Activated naive CD4-positive, alpha-beta T cell treated with anti-CD3 and anti-CD28 coated beads, Interleukin-2, amount 50 U/mL, for 24 hours (primary cell): Measurements from ENCODE around the gene FGF14.

Source experiments
- H3K27ac Mint-ChIP-seq: one replicate; pipeline ENCODE4 v1.8.0; 2021; ENCODE audit warnings: mild to moderate bottlenecking, mixed read lengths
- H3K27me3 Mint-ChIP-seq: one replicate; pipeline ENCODE4 v1.8.0; 2021; ENCODE audit warnings: mixed read lengths
- H3K36me3 Mint-ChIP-seq: one replicate; pipeline ENCODE4 v1.8.0; 2021; ENCODE audit warnings: mixed read lengths
- H3K4me1 Mint-ChIP-seq: one replicate; pipeline ENCODE4 v1.8.0; 2021; ENCODE audit warnings: mixed read lengths
- H3K4me3 Mint-ChIP-seq: one replicate; pipeline ENCODE4 v1.8.0; 2021; ENCODE audit warnings: mild to moderate bottlenecking, mixed read lengths
- H3K9me3 Mint-ChIP-seq: one replicate; pipeline ENCODE4 v1.8.0; 2021; ENCODE audit warnings: mixed read lengths

FGF14 gene

GRCh38 chr13:101977475-101977874 is 424.4 kb downstream of the FGF14 start:
- H3K27me3 Mint-ChIP-seq = peaks cover 9% of the 10 kb centered on the region
- no peaks in the 10 kb centered on the region for H3K4me1 Mint-ChIP-seq
- no peak overlapping the region for H3K27ac Mint-ChIP-seq
- no peaks in the 10 kb centered on the region for H3K36me3 Mint-ChIP-seq
- no peaks in the 10 kb centered on the region for H3K9me3 Mint-ChIP-seq
- no peak overlapping the region for H3K4me3 Mint-ChIP-seq

DNA sequence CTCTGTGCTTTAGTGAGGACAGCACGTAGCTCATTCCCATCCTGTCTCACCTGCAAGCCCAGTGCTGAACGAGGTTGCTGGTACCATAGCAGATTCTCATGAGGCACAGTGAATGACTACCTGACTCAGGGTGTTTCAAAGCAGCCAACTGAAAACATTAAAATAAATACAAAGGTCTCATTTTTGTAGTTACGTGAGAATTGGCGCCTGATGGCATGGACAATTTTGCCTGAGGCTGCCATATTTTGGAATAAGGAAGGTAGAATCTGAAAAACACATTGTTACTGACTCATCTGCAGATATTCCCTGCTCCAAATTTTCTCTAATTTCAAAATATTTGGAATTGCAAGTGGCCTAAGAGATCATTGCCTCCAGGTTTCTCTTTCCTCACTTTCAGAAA is 429.7 kb downstream of the FGF14 start:
- Mint-ChIP-seq H3K4me1 (no peaks in the 10 kb centered on the region), H3K36me3 (no peaks in the 10 kb centered on the region), H3K27ac (no peak overlapping the region), H3K9me3 (no peaks in the 10 kb centered on the region), H3K27me3 (peaks cover 3% of the 10 kb centered on the region), H3K4me3 (no peak overlapping the region)

DNA sequence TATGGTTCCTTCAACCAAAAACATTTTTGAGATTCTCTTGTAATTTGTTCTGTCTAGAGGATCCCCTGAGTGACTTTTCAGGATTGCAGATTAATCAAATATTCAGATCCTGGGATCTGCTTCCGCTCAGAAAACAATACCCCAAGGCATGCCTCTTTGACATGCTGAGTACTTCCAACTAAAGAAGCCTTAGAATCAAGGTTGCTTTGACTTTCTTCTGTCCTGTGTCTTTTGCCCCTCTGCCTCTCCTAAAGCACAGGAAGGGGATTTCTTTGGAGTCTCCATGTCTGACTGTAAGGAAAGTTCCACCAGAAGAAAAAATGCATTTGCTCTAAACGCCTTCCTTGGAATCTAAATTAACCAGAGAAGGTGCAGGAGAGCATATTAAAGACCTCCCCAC is 431.5 kb downstream of the FGF14 start:
- peaks cover 5% of the 10 kb centered on the region for H3K27me3 Mint-ChIP-seq
- H3K4me3 Mint-ChIP-seq = no peak overlapping the region
- no peaks in the 10 kb centered on the region for H3K4me1 Mint-ChIP-seq
- no peaks in the 10 kb centered on the region for H3K9me3 Mint-ChIP-seq
- no peak overlapping the region for H3K27ac Mint-ChIP-seq
- no peaks in the 10 kb centered on the region for H3K36me3 Mint-ChIP-seq

GRCh38 chr13:101967781-101968180 is 434.1 kb downstream of the FGF14 start:
- Mint-ChIP-seq H3K4me3 (no peak overlapping the region), H3K9me3 (no peaks in the 10 kb centered on the region), H3K4me1 (no peaks in the 10 kb centered on the region), H3K36me3 (no peaks in the 10 kb centered on the region), H3K27me3 (peaks cover 4% of the 10 kb centered on the region), H3K27ac (no peak overlapping the region)

- no peaks in the 10 kb centered on the region for H3K4me1 Mint-ChIP-seq
- no peaks in the 10 kb centered on the region for H3K36me3 Mint-ChIP-seq
- H3K4me3 Mint-ChIP-seq = no peak overlapping the region
Observed at GRCh38 chr13:101967216-101967615, 434.6 kb downstream of the FGF14 start.

DNA sequence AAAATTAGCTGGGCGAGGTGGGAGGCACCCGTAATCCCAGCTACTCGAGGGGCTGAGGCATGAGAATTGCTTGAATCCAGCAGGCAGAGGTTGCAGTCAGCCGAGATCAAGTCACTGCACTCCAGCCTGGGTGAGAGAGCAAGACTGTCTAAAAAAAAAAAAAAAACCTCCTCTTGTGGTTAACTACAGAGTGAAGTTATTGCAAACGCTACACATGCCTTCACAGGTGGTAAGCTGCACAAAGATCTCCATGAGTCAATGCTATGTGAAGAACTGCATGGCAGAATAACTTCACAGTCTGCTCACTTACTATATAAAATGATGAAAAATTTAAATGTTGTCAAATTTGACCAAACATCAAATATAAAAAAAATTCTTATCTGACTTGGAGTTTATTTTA is 436.8 kb downstream of the FGF14 start:
- no peaks in the 10 kb centered on the region for H3K9me3 Mint-ChIP-seq
- H3K36me3 Mint-ChIP-seq = no peaks in the 10 kb centered on the region
- H3K4me1 Mint-ChIP-seq = no peaks in the 10 kb centered on the region

More at GRCh38 chr13:101967216-101967615, 434.6 kb downstream of the FGF14 start:
- Mint-ChIP-seq H3K27me3 (peaks cover 4% of the 10 kb centered on the region), H3K9me3 (no peaks in the 10 kb centered on the region), H3K27ac (no peak overlapping the region)

DNA sequence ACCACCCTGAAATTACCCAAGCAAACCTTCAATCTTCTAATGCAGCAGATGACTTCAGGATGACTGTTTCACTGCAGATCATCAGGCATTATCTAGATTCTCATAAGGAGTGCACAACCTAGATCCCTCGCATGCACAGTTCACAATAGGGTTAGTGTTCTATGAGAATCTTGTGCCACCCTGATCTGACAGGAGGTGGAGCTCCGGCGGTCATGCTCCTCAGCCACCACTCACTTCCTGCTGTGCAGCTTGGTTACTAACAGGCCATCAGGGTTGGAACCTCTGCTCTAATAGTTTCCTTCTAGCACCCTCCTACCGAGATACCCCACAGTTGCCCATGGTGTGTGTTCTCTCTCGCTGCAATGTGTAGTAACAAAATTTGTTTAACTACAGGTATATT is 442.8 kb downstream of the FGF14 start:
- no peaks in the 10 kb centered on the region for H3K36me3 Mint-ChIP-seq
- H3K4me1 Mint-ChIP-seq = no peaks in the 10 kb centered on the region
- H3K27me3 Mint-ChIP-seq = no peaks in the 10 kb centered on the region
- no peak overlapping the region for H3K4me3 Mint-ChIP-seq
- no peak overlapping the region for H3K27ac Mint-ChIP-seq
- no peaks in the 10 kb centered on the region for H3K9me3 Mint-ChIP-seq

More for the DNA sequence above, 436.8 kb downstream of the FGF14 start:
- Mint-ChIP-seq H3K27ac (no peak overlapping the region), H3K4me3 (no peak overlapping the region), H3K27me3 (peaks cover 4% of the 10 kb centered on the region)

DNA sequence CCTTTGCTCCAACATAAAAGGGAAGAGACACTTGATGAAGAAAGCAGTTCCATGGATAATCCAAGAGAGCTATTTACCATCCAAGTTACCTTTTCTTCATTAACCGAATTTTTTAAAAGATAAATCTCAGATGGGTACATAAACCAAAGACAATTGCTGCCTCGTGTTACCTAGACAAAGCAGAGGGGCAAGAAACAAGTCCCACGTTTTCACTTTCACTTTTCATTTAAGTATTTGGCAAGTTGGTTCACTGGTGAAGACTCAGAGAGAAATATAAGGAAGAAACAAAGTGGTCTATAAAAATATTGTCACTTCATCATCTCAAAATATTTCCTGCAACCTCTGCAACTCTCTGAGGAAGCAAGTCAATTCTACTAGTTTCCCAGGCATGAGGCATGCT is 446.1 kb downstream of the FGF14 start:
- Mint-ChIP-seq H3K27me3 (no peaks in the 10 kb centered on the region), H3K27ac (no peak overlapping the region), H3K4me3 (no peak overlapping the region), H3K4me1 (no peaks in the 10 kb centered on the region), H3K36me3 (no peaks in the 10 kb centered on the region), H3K9me3 (no peaks in the 10 kb centered on the region)

DNA sequence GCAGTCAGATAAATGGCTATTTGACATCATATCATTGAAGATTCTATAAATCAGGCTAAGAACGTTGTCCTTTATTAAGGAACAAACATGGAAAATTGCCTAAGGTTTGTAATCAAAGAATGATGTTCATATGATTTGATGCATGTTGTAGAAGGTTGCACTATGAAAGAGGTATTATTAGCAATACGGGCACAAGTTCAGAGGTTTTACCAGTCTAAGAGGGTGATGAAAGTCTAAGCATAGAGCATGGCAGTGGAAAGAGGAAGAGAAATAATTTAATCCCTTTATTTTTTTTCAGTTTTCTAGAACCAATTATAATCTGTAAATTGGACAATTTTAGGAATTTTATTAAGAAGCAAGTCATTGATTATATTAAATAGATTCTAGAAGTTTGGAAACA is 450.7 kb downstream of the FGF14 start:
- no peak overlapping the region for H3K27ac Mint-ChIP-seq
- H3K27me3 Mint-ChIP-seq = no peaks in the 10 kb centered on the region
- H3K36me3 Mint-ChIP-seq = no peaks in the 10 kb centered on the region
- H3K4me1 Mint-ChIP-seq = no peaks in the 10 kb centered on the region
- no peak overlapping the region for H3K4me3 Mint-ChIP-seq
- H3K9me3 Mint-ChIP-seq = peaks cover 4% of the 10 kb centered on the region

DNA sequence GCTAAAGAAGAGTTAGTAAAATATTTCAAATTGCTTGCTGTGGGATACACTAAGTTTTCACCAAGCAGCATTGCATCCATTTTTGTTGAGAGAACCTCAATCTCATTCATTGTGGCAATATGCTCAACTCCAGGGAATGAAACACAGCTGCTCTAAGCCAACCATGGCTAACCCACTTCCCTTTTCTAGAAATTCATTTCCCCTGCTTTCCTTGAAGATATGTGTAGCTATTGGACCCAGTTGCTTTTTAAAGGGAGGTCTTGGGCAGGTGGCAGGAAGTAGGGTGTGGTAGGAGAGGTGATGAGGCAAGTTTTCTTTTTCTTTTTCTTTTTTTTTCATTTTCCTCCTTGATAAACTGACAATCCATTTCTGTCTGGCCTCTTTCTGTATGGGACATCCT is 452.2 kb downstream of the FGF14 start:
- Mint-ChIP-seq H3K9me3 (peaks cover 4% of the 10 kb centered on the region), H3K27me3 (peaks cover 2% of the 10 kb centered on the region), H3K36me3 (no peaks in the 10 kb centered on the region), H3K27ac (no peak overlapping the region), H3K4me3 (no peak overlapping the region), H3K4me1 (no peaks in the 10 kb centered on the region)

DNA sequence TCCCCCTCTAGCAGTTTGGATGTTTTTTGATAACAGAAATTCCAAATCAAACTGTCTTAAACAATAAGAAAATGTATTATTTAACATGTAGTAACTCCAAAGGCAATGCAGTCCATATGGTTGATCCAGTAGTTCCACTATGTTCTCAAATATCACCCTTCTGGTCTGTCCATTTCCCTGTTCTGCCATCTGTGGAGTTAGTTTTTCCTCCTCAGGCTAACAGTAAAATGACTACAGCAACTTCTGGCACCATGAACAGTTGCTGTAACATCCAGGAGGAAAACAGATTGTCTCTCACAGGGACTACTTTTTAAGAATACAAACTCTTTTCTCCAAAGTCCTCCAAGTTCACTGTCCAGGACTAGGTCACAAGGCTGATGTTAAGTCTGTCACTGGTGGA is 455.4 kb downstream of the FGF14 start:
- Mint-ChIP-seq H3K27ac (no peak overlapping the region), H3K4me3 (no peak overlapping the region), H3K9me3 (peaks cover 4% of the 10 kb centered on the region), H3K4me1 (no peaks in the 10 kb centered on the region), H3K27me3 (peaks cover 3% of the 10 kb centered on the region), H3K36me3 (no peaks in the 10 kb centered on the region)

DNA sequence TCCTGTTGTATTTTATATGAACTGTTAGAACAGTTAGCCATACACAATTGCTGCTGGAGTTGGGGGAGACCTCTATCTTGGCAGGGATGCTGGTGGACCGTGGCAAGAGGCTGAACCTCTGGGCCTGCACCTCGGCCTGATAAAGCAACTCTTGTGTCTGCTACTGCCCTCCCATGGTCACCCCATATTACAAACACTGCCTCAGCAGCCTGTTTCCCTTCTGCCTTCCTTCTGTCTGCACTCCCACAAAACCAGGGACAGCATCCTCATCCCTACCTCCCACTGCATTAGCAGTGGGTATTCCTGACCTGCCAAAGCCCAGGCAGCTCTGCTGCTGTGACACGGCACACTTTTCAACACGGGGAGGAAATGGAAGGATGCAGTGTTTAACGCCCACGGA is 456.4 kb downstream of the FGF14 start:
- H3K9me3 Mint-ChIP-seq = peaks cover 4% of the 10 kb centered on the region
- no peaks in the 10 kb centered on the region for H3K4me1 Mint-ChIP-seq
- H3K4me3 Mint-ChIP-seq = no peak overlapping the region
- H3K36me3 Mint-ChIP-seq = no peaks in the 10 kb centered on the region
- no peak overlapping the region for H3K27ac Mint-ChIP-seq
- H3K27me3 Mint-ChIP-seq = peaks cover 3% of the 10 kb centered on the region

DNA sequence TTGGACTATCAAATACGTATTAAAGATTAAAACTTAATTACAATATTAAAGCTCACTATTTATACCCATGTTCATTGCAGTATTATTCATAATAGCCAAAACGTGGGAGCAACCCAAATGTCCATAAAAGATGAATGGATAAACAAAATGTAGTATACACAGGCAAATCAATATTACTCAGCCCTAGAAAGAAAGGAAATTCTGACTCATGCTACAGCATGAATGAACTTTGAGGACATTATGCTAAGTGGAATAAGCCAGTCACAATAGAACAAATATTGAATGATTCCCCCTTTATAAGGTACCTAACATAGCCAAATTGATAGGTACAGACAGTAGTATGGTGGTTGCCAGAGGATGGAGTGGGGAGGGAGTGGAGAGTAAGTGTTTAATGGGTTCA is 457.3 kb downstream of the FGF14 start:
- no peak overlapping the region for H3K27ac Mint-ChIP-seq

DNA sequence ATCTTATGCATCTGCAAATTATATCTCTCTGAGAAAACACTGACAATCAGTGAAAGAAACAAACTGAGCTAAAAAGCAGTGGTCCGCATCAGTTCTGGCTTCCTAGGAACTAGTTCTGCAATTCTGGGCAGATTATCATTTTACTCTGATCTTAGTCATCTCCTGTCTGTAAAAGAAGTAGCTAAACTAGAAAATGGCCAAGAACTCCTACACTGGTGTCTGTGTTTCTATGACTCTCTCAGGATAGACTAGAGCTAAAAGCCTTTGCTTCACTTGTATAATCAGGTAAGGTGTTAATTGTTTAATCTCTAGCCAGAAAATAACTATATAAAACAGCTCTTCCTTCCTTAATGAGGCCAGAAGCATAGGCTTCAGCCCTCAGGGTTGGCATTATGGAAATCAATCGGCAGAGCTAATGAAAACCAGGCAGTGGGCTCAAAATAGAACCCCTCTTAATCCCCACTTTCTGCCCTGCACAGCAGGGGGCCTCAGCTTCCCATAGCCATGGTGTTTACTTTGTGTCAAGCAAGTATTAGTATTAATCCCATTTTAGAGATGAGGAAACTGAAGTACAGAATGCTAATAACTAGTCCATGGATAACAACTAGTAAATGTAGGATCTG is 459.2 kb downstream of the FGF14 start:
- H3K4me1 Mint-ChIP-seq = no peaks in the 10 kb centered on the region
- H3K36me3 Mint-ChIP-seq = no peaks in the 10 kb centered on the region
- no peak overlapping the region for H3K4me3 Mint-ChIP-seq
- no peak overlapping the region for H3K27ac Mint-ChIP-seq
- H3K27me3 Mint-ChIP-seq = peaks cover 3% of the 10 kb centered on the region
- H3K9me3 Mint-ChIP-seq = peaks cover 4% of the 10 kb centered on the region

More for the DNA sequence above, 457.3 kb downstream of the FGF14 start:
- H3K27me3 Mint-ChIP-seq = peaks cover 3% of the 10 kb centered on the region
- no peaks in the 10 kb centered on the region for H3K36me3 Mint-ChIP-seq
- peaks cover 4% of the 10 kb centered on the region for H3K9me3 Mint-ChIP-seq
- H3K4me3 Mint-ChIP-seq = no peak overlapping the region
- no peaks in the 10 kb centered on the region for H3K4me1 Mint-ChIP-seq

- Mint-ChIP-seq H3K4me3 (no peak overlapping the region), H3K4me1 (no peaks in the 10 kb centered on the region), H3K9me3 (no peaks in the 10 kb centered on the region), H3K27me3 (peaks cover 3% of the 10 kb centered on the region), H3K36me3 (no peaks in the 10 kb centered on the region), H3K27ac (no peak overlapping the region)
Observed at GRCh38 chr13:101942038-101942437, 459.8 kb downstream of the FGF14 start.

- no peaks in the 10 kb centered on the region for H3K36me3 Mint-ChIP-seq
Observed at GRCh38 chr13:101941095-101941783, 460.6 kb downstream of the FGF14 start.

GRCh38 chr13:101939370-101939769 is 462.5 kb downstream of the FGF14 start:
- no peaks in the 10 kb centered on the region for H3K27me3 Mint-ChIP-seq
- no peaks in the 10 kb centered on the region for H3K9me3 Mint-ChIP-seq
- H3K4me3 Mint-ChIP-seq = no peak overlapping the region
- H3K36me3 Mint-ChIP-seq = no peaks in the 10 kb centered on the region
- no peak overlapping the region for H3K27ac Mint-ChIP-seq
- H3K4me1 Mint-ChIP-seq = no peaks in the 10 kb centered on the region

More at GRCh38 chr13:101941095-101941783, 460.6 kb downstream of the FGF14 start:
- no peaks in the 10 kb centered on the region for H3K4me1 Mint-ChIP-seq
- no peaks in the 10 kb centered on the region for H3K9me3 Mint-ChIP-seq
- peaks cover 3% of the 10 kb centered on the region for H3K27me3 Mint-ChIP-seq
- no peak overlapping the region for H3K4me3 Mint-ChIP-seq
- no peak overlapping the region for H3K27ac Mint-ChIP-seq
